ENCODE measurements around the gene GRIK3.

GRIK3 gene

GRCh38 chr1:36835017-36835695, 199.2 kb downstream of the GRIK3 start:
- DNase-seq (ENCODE audit: low spot score) (no peak), FAIRE-seq (no peak)

DNA sequence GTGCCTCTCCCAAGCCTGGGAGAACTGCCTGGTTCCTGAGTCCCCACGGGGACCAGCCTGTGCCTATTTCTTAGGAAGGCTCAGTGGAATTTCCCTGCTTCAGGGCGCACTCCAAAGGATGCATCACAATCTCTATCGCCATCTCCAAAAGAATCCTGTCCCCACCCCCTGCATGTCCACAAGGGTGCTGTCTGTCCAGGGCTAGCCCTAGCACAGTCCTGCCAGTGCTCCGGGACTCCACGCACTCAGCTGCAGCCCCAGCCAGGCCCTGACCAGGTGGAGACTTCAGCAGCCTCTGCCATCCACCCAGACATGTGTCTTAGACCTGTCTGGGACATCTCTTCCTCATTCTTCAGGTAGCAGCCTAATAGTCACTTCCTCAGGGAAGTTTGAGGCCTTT, 199.7 kb downstream of the GRIK3 start:
- DNase-seq (ENCODE audit: low spot score) (no peak), FAIRE-seq (no peak)

GRCh38 chr1:36831186-36831810, 203.0 kb downstream of the GRIK3 start:
- no peak for FAIRE-seq
- DNase-seq (ENCODE audit: low spot score) = no peak

DNA sequence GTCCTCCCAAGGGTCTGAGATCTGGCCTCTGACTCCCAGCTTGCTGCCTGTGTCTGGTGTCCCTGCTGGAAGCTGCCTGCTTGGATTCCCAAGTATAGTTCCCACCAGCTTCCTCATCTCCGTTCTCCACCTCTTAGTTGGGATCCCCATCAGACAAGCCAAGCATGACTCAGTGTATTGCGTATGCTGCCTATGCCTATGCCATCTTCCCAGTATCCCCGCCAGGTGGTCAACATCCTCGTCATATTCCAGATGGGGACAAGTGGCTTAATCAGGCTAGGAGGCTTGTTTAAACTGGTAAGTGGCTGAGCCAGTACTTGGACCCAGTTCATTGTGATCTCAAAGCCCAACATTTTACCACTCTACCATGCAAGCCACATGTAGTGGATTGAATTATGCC, 204.4 kb downstream of the GRIK3 start:
- FAIRE-seq (no peak), DNase-seq (ENCODE audit: low spot score) (no peak)

GRCh38 chr1:36829066-36829465, 205.2 kb downstream of the GRIK3 start:
- DNase-seq (ENCODE audit: low spot score) = no peak
- FAIRE-seq = no peak

GRCh38 chr1:36825226-36825625, 209.1 kb downstream of the GRIK3 start:
- DNase-seq (ENCODE audit: low spot score) (no peak), FAIRE-seq (no peak)

DNA sequence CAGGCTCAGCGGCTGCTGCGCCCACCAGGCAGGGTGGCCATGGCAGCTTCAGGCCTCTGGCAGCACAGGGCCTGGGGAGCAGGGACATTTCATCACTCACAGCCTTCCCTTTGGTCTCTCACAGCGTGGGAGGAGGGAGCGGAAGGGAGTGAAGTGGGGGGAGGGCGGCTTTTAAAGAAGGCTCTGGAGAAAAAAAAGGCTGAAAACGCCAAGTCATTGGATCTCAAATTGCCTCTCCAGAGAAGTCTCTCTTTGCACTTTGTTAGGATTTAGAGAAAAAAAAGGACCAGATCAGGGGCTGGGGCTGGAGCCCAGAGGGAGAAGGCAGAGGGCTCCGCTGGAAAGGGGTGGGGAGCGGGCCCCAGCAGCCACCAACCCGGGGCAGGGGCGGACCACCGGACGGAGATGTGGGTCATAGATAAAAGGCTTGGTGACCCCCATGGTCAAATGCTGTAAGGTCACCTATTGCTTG, 209.9 kb downstream of the GRIK3 start:
- FAIRE-seq = no peak
- DNase-seq (ENCODE audit: low spot score) = no peak

- DNase-seq (ENCODE audit: low spot score) (no peak), FAIRE-seq (no peak)
These were observed 211.7 kb downstream of the GRIK3 start for GRCh38 chr1:36822648-36823047.

GRCh38 chr1:36821386-36821785, 212.9 kb downstream of the GRIK3 start:
- no peak for DNase-seq (ENCODE audit: low spot score)
- no peak for FAIRE-seq

DNA sequence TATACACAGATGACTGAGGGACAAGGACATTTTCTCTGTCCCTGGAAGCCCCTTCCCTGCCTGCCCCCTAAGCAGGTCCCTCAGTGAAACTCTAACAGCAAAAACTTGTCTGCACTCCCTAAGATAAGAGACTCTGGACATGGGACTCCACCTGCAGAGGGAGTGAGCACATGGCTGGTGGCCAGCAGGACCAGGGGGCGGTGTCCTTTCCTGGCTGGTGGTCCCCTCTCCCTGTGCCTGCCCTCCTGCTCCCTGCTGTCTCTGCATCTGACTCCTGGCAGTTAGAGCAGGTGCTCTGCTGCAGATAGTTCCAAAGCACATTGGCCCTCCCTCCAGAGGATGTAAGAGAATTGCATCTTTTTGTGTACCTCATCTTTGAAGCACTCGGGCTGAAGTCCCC, 215.5 kb downstream of the GRIK3 start:
- DNase-seq (ENCODE audit: low spot score) (no peak), FAIRE-seq (no peak)

- FAIRE-seq (no peak), DNase-seq (ENCODE audit: low spot score) (no peak)
These were observed 218.0 kb downstream of the GRIK3 start for GRCh38 chr1:36816348-36816747.

GRCh38 chr1:36814774-36815173, 219.5 kb downstream of the GRIK3 start:
- no peak for DNase-seq (ENCODE audit: low spot score)
- no peak for FAIRE-seq

- DNase-seq (ENCODE audit: low spot score) (no peak), FAIRE-seq (no peak)
These were observed 220.2 kb downstream of the GRIK3 start for GRCh38 chr1:36814083-36814482.

- no peak for FAIRE-seq
- no peak for DNase-seq (ENCODE audit: low spot score)
These were observed 227.1 kb downstream of the GRIK3 start for GRCh38 chr1:36807262-36807661.

- DNase-seq (ENCODE audit: low spot score) (no peak), FAIRE-seq (no peak)
These were observed 228.2 kb downstream of the GRIK3 start for GRCh38 chr1:36805979-36806640.

GRCh38 chr1:36804669-36805314, 229.5 kb downstream of the GRIK3 start:
- DNase-seq (ENCODE audit: low spot score) = no peak
- no peak for FAIRE-seq

DNA sequence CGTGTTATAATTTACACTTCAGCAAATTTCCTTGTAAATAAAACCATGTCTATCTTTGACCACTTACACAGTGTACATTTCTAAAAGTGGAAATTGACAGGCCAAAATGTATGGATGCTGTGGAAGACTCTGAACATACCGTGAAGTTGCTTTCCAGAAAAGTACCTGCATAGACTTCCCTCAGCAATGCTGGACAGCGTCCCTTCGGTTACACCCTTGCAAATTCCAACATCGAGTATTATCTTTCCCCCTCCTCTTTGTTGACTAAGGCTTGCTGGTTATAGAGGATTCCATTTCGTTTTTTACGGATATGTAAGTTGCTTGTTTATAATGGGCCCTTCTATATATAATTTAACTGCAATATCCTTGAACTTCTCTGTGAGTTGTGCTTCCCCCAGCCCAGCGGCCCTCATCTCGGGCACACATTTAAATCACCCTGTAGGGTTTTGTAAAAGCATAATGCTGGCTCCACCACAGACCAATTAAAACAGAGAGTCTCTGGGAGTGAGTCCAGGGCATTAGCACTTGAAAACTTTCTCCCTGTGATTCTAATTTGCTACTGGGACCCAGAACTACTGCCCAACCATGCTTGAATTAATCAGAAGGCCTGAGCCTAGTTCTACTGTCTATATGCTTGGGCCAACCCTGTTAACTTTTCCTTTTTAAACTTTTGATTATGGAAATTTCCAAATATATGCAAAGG, 230.3 kb downstream of the GRIK3 start:
- DNase-seq (ENCODE audit: low spot score) (no peak), FAIRE-seq (no peak)

GRCh38 chr1:36802018-36802417, 232.3 kb downstream of the GRIK3 start:
- FAIRE-seq = no peak
- DNase-seq (ENCODE audit: low spot score) = no peak

DNA sequence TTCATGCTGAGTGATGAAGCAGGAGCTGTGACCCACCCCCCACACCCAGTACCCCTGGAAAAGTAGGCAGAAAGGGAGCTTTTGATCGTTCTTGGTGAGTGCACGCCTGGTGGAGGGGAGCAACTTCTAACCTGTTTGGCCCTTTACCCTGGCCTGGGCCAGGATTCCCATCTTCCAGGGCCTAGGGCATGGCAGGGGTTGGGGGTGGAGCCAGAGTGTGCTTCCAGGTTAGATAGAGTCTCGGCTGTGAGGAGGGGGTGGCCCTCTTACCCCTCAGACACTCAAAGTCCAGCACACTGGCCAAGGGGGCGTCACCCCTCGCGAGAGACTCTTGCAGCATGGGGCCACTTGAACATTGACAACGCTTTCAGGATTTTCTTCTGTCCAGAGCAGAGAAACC, 236.6 kb downstream of the GRIK3 start:
- FAIRE-seq (no peak), DNase-seq (ENCODE audit: low spot score) (no peak)

DNA sequence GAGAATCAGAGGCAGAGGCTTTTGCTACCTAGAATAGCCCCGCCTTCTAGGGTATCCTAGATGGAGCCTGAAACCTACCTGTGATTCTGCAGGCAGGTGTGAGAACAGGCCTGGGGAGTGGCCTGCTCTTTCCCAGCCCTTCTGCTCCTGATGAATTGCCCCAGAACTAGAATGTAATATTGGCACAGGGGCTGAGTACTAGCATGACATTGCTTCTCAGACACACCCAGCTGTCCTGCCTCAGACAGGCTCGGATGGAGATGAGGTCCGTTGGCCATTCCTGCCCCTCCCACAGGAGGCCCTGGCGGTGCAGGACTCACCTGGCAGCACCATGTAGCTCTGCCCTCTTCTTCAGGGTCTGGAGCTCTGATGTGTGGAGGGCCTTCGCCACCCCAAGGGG, 237.6 kb downstream of the GRIK3 start:
- no peak for FAIRE-seq
- DNase-seq (ENCODE audit: low spot score) = no peak

- FAIRE-seq (no peak), DNase-seq (ENCODE audit: low spot score) (no peak)
These were observed 238.2 kb downstream of the GRIK3 start for GRCh38 chr1:36796106-36796590.

All from RCC 7860 (cell line).